Measurements from ENCODE around the gene BRD3. TPM values are rescaled to one million over a fixed set of nuclear protein-coding genes. Genes with fewer than 3 reads are reported as not detected.

BRD3 gene
- total RNA-seq, 1 experiment from 2014 or later, result 108 TPM

- CTCF ChIA-PET, result no interaction called here
- no peaks in the 10 kb centered on the region for H3K36me3 Mint-ChIP-seq
- TF ChIP-seq, protein P1, sequence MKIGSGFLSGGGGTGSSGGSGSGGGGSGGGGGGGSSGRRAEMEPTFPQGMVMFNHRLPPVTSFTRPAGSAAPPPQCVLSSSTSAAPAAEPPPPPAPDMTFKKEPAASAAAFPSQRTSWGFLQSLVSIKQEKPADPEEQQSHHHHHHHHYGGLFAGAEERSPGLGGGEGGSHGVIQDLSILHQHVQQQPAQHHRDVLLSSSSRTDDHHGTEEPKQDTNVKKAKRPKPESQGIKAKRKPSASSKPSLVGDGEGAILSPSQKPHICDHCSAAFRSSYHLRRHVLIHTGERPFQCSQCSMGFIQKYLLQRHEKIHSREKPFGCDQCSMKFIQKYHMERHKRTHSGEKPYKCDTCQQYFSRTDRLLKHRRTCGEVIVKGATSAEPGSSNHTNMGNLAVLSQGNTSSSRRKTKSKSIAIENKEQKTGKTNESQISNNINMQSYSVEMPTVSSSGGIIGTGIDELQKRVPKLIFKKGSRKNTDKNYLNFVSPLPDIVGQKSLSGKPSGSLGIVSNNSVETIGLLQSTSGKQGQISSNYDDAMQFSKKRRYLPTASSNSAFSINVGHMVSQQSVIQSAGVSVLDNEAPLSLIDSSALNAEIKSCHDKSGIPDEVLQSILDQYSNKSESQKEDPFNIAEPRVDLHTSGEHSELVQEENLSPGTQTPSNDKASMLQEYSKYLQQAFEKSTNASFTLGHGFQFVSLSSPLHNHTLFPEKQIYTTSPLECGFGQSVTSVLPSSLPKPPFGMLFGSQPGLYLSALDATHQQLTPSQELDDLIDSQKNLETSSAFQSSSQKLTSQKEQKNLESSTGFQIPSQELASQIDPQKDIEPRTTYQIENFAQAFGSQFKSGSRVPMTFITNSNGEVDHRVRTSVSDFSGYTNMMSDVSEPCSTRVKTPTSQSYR (CRISPR knock-in tag; IDR thresholded peaks at IDR 0.05), result no peak
- TF ChIP-seq GABPB1 (CRISPR knock-in tag; IDR thresholded peaks at IDR 0.05) (no peak), AFF4 (CRISPR knock-in tag; IDR thresholded peaks at IDR 0.05; ENCODE audit: borderline replicate concordance) (no peak), CTCF (IDR thresholded peaks at IDR 0.05) (no peak), NFATC4 (CRISPR knock-in tag; IDR thresholded peaks at IDR 0.05) (no peak), RORB (CRISPR knock-in tag; IDR thresholded peaks at IDR 0.05) (no peak)
- TF ChIP-seq, protein P2, sequence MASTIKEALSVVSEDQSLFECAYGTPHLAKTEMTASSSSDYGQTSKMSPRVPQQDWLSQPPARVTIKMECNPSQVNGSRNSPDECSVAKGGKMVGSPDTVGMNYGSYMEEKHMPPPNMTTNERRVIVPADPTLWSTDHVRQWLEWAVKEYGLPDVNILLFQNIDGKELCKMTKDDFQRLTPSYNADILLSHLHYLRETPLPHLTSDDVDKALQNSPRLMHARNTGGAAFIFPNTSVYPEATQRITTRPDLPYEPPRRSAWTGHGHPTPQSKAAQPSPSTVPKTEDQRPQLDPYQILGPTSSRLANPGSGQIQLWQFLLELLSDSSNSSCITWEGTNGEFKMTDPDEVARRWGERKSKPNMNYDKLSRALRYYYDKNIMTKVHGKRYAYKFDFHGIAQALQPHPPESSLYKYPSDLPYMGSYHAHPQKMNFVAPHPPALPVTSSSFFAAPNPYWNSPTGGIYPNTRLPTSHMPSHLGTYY (CRISPR knock-in tag; IDR thresholded peaks at IDR 0.05), result no peak
- TF ChIP-seq, protein P3, sequence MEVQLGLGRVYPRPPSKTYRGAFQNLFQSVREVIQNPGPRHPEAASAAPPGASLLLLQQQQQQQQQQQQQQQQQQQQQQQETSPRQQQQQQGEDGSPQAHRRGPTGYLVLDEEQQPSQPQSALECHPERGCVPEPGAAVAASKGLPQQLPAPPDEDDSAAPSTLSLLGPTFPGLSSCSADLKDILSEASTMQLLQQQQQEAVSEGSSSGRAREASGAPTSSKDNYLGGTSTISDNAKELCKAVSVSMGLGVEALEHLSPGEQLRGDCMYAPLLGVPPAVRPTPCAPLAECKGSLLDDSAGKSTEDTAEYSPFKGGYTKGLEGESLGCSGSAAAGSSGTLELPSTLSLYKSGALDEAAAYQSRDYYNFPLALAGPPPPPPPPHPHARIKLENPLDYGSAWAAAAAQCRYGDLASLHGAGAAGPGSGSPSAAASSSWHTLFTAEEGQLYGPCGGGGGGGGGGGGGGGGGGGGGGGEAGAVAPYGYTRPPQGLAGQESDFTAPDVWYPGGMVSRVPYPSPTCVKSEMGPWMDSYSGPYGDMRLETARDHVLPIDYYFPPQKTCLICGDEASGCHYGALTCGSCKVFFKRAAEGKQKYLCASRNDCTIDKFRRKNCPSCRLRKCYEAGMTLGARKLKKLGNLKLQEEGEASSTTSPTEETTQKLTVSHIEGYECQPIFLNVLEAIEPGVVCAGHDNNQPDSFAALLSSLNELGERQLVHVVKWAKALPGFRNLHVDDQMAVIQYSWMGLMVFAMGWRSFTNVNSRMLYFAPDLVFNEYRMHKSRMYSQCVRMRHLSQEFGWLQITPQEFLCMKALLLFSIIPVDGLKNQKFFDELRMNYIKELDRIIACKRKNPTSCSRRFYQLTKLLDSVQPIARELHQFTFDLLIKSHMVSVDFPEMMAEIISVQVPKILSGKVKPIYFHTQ (CRISPR knock-in tag; IDR thresholded peaks at IDR 0.05), result no peak
- H3K9me3 Mint-ChIP-seq, result no peaks in the 10 kb centered on the region
- ATAC-seq, result no peak
- no peak overlapping the region for H3K4me3 Mint-ChIP-seq
- H3K27ac Mint-ChIP-seq, result peak overlapping the region; percentile 86
- POLR2A ChIA-PET, result no interaction called here
- H3K4me1 Mint-ChIP-seq, result peaks cover 38% of the 10 kb centered on the region
- DNase-seq (ENCODE audit: low spot score), result no peak
- no peaks in the 10 kb centered on the region for H3K27me3 Mint-ChIP-seq (ENCODE audit: low read depth)
Measured at GRCh38 chr9:134063088-134063570, 4.7 kb downstream of the BRD3 start.

GRCh38 chr9:134062461-134063087 lies 5.3 kb downstream of the BRD3 start:
- POLR2A ChIA-PET, result no interaction called here
- Mint-ChIP-seq H3K27ac (peak overlapping the region; percentile 84), H3K9me3 (no peaks in the 10 kb centered on the region), H3K4me3 (no peak overlapping the region), H3K4me1 (peaks cover 38% of the 10 kb centered on the region), H3K27me3 (ENCODE audit: low read depth) (no peaks in the 10 kb centered on the region), H3K36me3 (no peaks in the 10 kb centered on the region)
- DNase-seq (ENCODE audit: low spot score) (no peak), ATAC-seq (no peak)
- CTCF ChIA-PET, result no interaction called here
- TF ChIP-seq ZNF416 (CRISPR knock-in tag; IDR thresholded peaks at IDR 0.05) (no peak), NFE2L1 (CRISPR knock-in tag; IDR thresholded peaks at IDR 0.05) (no peak)
- TF ChIP-seq, protein P4, sequence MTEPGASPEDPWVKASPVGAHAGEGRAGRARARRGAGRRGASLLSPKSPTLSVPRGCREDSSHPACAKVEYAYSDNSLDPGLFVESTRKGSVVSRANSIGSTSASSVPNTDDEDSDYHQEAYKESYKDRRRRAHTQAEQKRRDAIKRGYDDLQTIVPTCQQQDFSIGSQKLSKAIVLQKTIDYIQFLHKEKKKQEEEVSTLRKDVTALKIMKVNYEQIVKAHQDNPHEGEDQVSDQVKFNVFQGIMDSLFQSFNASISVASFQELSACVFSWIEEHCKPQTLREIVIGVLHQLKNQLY (CRISPR knock-in tag; IDR thresholded peaks at IDR 0.05), result no peak
